ENCODE measurements around the gene H3-3A. TPM values are rescaled to one million over a fixed set of nuclear protein-coding genes. Genes with fewer than 3 reads are reported as not detected.

H3-3A gene
- total and polyA plus RNA-seq, 11 donors, result 241 to 471 (median 305) TPM

GRCh38 chr1:226063224-226063976 lies 884 bp downstream of the H3-3A start:
- ATAC-seq, result peak; percentile 2 to 36 (median 16)
- H3K4me1 ChIP-seq, result peaks cover 6 to 55% (median 48%) of the 10 kb centered on the region in 12 donors
- H3K27me3 ChIP-seq, result no peaks in the 10 kb centered on the region
- H3K36me3 ChIP-seq, result peaks cover 0 to 47% (median 36%) of the 10 kb centered on the region in 9 donors
- DNase-seq, result peak; percentile 37 to 71 (median 57)
- H3K27ac ChIP-seq, result peak overlapping the region; percentile 93 to 100 (median 99)
- peak overlapping the region; percentile 66 to 92 (median 88) for H3K4me3 ChIP-seq
- 0 to 1% (median 0%) methylated on average over 35 to 36 of the region's 36 CpGs for WGBS, 4 donors
- H3K9me3 ChIP-seq, result no peaks in the 10 kb centered on the region
- intact Hi-C loops (cut with DNase I), result loop anchor here in 9 of 10 donors (2.0 to 10.0 kb wide), 7 partner anchors 47 to 134 kb away; partner anchors contain the start of genes SDE2 (in 4 of the 9) and ACBD3 (in 2 of the 9)
- no peak for TF ChIP-seq CTCF (IDR thresholded peaks at IDR 0.05)
- TF ChIP-seq POLR2A (IDR thresholded peaks at IDR 0.05), result no peak

- H3K27me3 ChIP-seq, result no peaks in the 10 kb centered on the region
- H3K27ac ChIP-seq, result peak overlapping the region; percentile 93 to 100 (median 99)
- intact Hi-C loops (cut with DNase I), result loop anchor here in 9 of 10 donors (1.0 to 10.0 kb wide), 8 partner anchors 47 to 133 kb away; partner anchors contain the start of genes SDE2 (in 5 of the 9) and ACBD3 (in 2 of the 9)
- WGBS, 4 donors, result 1 to 2% (median 1%) methylated on average over 17 of the region's 17 CpGs
- H3K9me3 ChIP-seq, result no peaks in the 10 kb centered on the region
- ATAC-seq (no peak), DNase-seq (no peak)
- H3K36me3 ChIP-seq, result peaks cover 0 to 47% (median 40%) of the 10 kb centered on the region in 9 donors
- H3K4me1 ChIP-seq, result peaks cover 6 to 63% (median 54%) of the 10 kb centered on the region in 12 donors
- TF ChIP-seq CTCF (IDR thresholded peaks at IDR 0.05) (peak in 11 of 12 donors; percentile 48 to 70 (median 65)), POLR2A (IDR thresholded peaks at IDR 0.05) (no peak)
- H3K4me3 ChIP-seq, result peak overlapping the region; percentile 66 to 92 (median 88)
Measured at GRCh38 chr1:226063977-226064815, 1.7 kb downstream of the H3-3A start.

DNA sequence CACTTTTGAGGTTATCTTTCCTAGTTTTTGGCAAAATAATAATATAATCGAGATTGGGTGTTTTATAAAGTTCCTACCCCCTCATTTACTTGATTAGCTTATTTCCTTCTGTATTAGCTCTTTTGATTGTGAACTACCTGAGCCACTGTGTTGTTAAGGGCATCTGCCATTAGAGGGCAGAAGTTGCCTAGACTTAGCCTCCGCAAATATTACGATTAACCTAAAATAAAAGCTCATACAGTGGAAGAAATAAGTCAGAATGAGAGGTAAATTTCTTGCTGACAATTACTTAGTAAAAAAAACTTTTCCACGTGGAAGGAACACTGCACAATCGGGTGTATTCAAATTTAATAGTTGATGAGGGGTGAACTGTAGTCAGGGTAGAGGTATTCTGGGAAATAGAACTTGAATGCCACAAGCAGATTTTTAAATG lies 2.3 kb downstream of the H3-3A start:
- intact Hi-C loops (cut with DNase I), result loop anchor here in 8 of 10 donors (1.0 to 10.0 kb wide), 8 partner anchors 46 to 132 kb away; partner anchors contain the start of genes ACBD3 (in 3 of the 8) and SDE2 (in 1 of the 8)
- Histone ChIP-seq H3K36me3 (peaks cover 0 to 49% (median 46%) of the 10 kb centered on the region in 9 donors), H3K27me3 (no peaks in the 10 kb centered on the region), H3K9me3 (no peaks in the 10 kb centered on the region), H3K4me3 (peak overlapping the region in 10 of 12 donors; percentile 66 to 92 (median 90)), H3K4me1 (peaks cover 6 to 70% (median 56%) of the 10 kb centered on the region in 12 donors), H3K27ac (peak overlapping the region in 8 of 12 donors; percentile 4 to 100 (median 98))
- TF ChIP-seq CTCF (IDR thresholded peaks at IDR 0.05), result peak in 11 of 12 donors; percentile 24 to 79 (median 46)
- TF ChIP-seq POLR2A (IDR thresholded peaks at IDR 0.05), result no peak
- DNase-seq (peak in 3 of 5 donors; percentile 34 to 41 (median 34)), ATAC-seq (no peak)
- 0 to 1% (median 0%) methylated on average over 5 of the region's 5 CpGs for WGBS, 4 donors
